ENCODE data around the gene TLR2.

TLR2 gene

DNA sequence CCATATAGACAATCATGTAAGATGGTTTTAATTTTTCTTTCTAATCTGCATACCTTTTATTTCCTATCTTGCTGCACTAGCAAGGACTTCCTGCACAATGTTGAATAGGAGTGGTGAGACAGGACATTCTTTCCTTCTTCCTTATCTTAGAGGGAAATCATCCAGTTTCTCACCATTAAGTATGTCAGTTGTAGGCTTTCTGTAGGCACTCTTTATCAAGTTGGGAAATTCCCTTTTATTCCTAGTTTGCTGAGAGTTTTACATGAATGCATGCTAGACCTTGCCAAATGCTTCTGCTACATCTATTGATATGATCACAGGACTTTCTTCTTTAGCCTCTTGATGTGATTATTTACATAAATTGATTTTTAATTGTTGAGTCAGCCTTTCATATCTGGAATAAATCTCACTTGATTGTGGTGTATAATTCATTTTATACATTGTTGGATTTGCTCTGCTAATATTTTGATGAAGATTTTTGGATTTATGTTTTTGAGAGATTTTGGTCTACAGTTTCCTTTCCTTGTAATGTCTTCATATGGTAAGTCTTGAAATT, 51.9 kb downstream of the TLR2 start:
- H3K9me3 Mint-ChIP-seq, result peaks cover 5% of the 10 kb centered on the region
- H3K27me3 Mint-ChIP-seq, result no peaks in the 10 kb centered on the region
- peaks cover 9% of the 10 kb centered on the region for H3K4me1 Mint-ChIP-seq
- peaks cover 17% of the 10 kb centered on the region for H3K36me3 Mint-ChIP-seq
- H3K4me3 Mint-ChIP-seq, result no peak overlapping the region
- H3K27ac Mint-ChIP-seq, result no peak overlapping the region

DNA sequence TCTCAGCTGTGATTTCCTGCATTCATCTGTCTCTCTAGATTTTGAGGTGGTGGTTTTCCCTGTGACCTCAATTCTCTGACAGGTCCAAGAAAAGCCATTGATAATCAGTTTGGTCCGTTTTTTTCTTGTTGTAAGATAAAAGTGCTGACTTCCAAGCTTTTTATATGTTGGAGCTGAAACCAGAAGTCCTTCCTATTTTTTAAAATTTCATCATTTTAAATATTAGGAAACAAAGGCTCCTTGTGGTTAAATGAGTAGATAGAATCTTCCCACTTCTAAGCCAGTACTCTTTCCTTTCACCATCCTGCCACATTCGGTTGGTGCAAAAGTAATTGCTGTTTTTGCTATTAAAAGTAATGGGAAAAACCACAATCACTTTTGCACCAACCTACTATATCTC, 57.5 kb downstream of the TLR2 start:
- peaks cover 14% of the 10 kb centered on the region for H3K36me3 Mint-ChIP-seq
- no peak overlapping the region for H3K4me3 Mint-ChIP-seq
- no peaks in the 10 kb centered on the region for H3K27me3 Mint-ChIP-seq
- no peak overlapping the region for H3K27ac Mint-ChIP-seq
- H3K9me3 Mint-ChIP-seq, result peaks cover 5% of the 10 kb centered on the region
- no peaks in the 10 kb centered on the region for H3K4me1 Mint-ChIP-seq

DNA sequence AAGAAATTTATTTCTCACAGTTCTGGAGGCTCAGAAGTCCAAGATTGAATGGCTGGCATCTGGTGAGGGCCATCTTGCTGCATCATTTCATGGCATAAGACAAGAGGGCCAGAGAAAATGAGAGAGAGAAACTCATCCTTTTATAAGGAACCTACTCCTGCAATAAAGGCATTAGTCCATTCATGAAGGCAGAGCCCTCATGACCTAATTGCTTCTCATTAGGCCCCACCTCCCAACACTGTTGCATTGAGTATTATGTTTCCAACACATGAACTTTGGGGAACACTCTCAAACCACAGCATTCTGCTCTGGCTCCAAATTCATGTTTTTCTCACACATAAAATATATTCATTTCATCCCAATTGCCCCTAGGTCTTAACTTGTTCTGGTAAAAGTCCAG, 61.6 kb downstream of the TLR2 start:
- Mint-ChIP-seq H3K36me3 (peaks cover 4% of the 10 kb centered on the region), H3K27me3 (no peaks in the 10 kb centered on the region), H3K9me3 (peaks cover 2% of the 10 kb centered on the region), H3K4me3 (no peak overlapping the region), H3K27ac (no peak overlapping the region), H3K4me1 (no peaks in the 10 kb centered on the region)

DNA sequence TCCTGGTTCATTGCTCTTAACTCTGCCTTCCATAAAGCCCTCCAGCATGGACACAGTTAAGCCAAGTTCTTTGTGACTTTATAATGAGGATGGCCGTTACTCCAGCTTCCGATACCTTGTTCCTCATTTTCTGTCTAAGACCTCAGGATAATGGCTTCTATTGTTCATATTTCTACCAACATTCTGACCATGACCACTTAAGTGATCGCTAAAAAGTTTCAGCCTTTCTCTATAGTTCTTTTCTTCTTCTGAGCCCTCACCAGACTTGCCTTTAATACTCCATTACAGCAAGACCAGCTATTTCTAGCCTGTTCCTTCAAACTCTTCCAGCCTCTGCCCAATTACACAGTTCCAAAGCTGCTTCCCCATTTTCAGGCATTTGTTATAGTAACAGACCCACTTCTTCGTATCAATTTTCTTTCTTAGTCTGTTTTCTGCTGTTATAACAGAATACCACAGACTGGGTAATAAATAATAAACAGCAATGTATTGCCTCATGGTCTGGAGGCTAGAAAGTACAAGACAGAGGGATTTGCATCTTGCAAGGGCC, 63.4 kb downstream of the TLR2 start:
- Mint-ChIP-seq H3K27me3 (no peaks in the 10 kb centered on the region), H3K4me1 (no peaks in the 10 kb centered on the region), H3K27ac (no peak overlapping the region), H3K9me3 (no peaks in the 10 kb centered on the region), H3K4me3 (no peak overlapping the region), H3K36me3 (peaks cover 2% of the 10 kb centered on the region)

DNA sequence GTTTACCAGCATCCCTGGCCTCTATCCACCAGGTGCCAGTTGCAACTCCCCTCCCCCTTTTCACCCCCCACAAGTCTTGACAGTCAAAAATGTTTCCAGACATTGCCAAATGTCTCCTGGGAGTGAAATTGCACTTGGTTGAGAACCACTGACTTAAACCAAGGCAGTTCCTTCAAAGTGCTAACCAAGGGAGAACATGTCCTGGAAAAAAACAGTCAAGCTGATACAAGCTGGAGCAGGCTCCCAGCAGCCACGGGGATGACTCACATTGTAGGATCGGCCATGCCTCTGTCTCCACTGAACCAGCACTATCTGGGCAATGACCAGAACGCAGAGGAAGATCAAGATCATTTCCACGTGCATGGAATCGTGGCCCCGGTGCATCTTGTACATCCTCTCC, 64.3 kb downstream of the TLR2 start:
- Mint-ChIP-seq H3K27me3 (no peaks in the 10 kb centered on the region), H3K27ac (no peak overlapping the region), H3K4me1 (no peaks in the 10 kb centered on the region), H3K9me3 (no peaks in the 10 kb centered on the region), H3K36me3 (no peaks in the 10 kb centered on the region), H3K4me3 (no peak overlapping the region)

DNA sequence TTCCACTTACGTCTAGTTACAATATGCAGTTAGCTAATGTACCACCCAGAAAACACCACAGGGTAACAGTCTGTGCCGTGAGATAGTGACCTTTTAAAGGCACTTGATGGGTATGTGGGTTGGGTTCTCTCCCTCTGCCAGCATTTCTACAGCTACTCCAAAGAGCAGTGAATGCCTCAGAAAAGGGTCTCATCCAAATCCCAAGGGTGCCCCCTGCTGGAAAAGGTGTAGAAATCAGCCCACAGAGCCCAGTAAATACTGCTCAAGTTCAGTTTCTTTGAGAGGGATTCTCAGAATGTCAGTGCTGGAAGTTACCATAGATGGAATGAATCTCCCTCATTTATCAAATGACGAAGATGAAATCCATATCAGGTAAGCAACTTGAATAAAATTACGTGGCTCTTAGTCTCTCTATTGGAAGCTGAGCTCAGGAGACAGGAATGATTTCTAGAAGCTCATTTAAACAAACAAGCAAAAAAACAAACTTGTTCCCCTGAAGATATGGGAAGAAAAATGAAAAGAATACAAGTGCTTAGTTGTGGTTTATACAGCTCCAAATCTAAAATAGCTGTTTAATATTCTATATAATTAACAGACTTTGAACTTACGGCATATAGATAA, 66.2 kb downstream of the TLR2 start:
- Mint-ChIP-seq H3K4me3 (no peak overlapping the region), H3K27ac (no peak overlapping the region), H3K9me3 (no peaks in the 10 kb centered on the region), H3K36me3 (no peaks in the 10 kb centered on the region), H3K4me1 (peaks cover 15% of the 10 kb centered on the region), H3K27me3 (no peaks in the 10 kb centered on the region)

DNA sequence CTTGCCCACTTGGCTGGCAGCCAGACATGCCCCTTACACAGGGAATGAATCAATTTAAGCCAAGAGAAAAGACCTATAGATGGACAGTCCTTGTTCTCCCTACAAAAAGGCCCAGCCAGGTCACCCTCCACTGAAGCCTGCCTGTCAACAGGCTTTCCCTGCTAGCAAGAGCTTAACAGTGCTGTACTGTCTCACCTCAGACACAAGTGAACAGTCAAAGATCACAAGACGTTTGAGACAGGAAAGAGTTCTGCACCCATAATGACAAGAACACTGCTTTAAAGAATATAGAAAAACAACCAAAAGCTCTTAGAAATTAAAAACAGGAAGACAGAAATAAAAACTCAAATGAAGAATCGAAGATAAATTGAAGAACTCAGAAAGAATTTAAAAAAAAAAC, 71.1 kb downstream of the TLR2 start:
- peak overlapping the region; percentile 98 for H3K27ac Mint-ChIP-seq
- H3K36me3 Mint-ChIP-seq, result no peaks in the 10 kb centered on the region
- H3K4me3 Mint-ChIP-seq, result peak overlapping the region; percentile 64
- H3K4me1 Mint-ChIP-seq, result peaks cover 52% of the 10 kb centered on the region
- H3K9me3 Mint-ChIP-seq, result no peaks in the 10 kb centered on the region
- H3K27me3 Mint-ChIP-seq, result peaks cover 2% of the 10 kb centered on the region

All from activated naive CD4-positive, alpha-beta T cell treated with anti-CD3 and anti-CD28 coated beads, Interleukin-2, amount 50 U/mL, for 24 hours (primary cell).